GM23338 (cell line): Measurements from ENCODE around the gene PSD. TPM values are rescaled to one million over a fixed set of nuclear protein-coding genes. Genes with fewer than 3 reads are reported as not detected.

Source experiments
- ATAC-seq: fragments of 200-7000 bp; cut with Tn5 transposase; 3 replicates; pipeline ENCODE4 v1.9.1; 2020
- DNase-seq: peaks from one replicate; pipeline ENCODE4 v3.0.0-alpha.2; 2015; ENCODE audit warnings: low spot score
- H2AFZ ChIP-seq: fragments of 200-600 bp; sonication (generic); 2 replicates; pipeline ENCODE4 v1.8.0; 2016; ENCODE audit warnings: antibody characterized with exemption, mild to moderate bottlenecking, moderate library complexity
- H3F3A ChIP-seq: fragments of 200-600 bp; sonication (generic); replicated peaks from 2 replicates; pipeline ENCODE4 v1.8.0; 2017; ENCODE audit warnings: antibody characterized with exemption, mixed run types, low read depth
- H3K27ac ChIP-seq: fragments of 200-600 bp; sonication (generic); 2 replicates; pipeline ENCODE4 v1.6.1; 2016; ENCODE audit warnings: low read depth
- H3K27me3 ChIP-seq: fragments of 200-600 bp; sonication (generic); 2 replicates; pipeline ENCODE4 v1.8.0; 2016; ENCODE audit warnings: mild to moderate bottlenecking, mixed run types, moderate library complexity; ENCODE audit not compliant: insufficient read depth
- H3K36me3 ChIP-seq: fragments of 200-600 bp; sonication (generic); 2 replicates; pipeline ENCODE4 v1.8.0; 2016; ENCODE audit warnings: mild to moderate bottlenecking; ENCODE audit not compliant: insufficient read depth
- H3K4me1 ChIP-seq: fragments of 200-600 bp; sonication (generic); 2 replicates; pipeline ENCODE4 v1.8.0; 2016; ENCODE audit warnings: mild to moderate bottlenecking, moderate library complexity; ENCODE audit not compliant: insufficient read depth
- H3K4me2 ChIP-seq: fragments of 200-600 bp; sonication (generic); 2 replicates; pipeline ENCODE4 v1.7.1; 2017; ENCODE audit warnings: mixed run types
- H3K4me3 ChIP-seq: fragments of 200-600 bp; sonication (generic); 2 replicates; pipeline ENCODE4 v1.6.1; 2016; ENCODE audit warnings: mixed run types
- H3K79me2 ChIP-seq: fragments of 200-600 bp; sonication (generic); replicated peaks from 2 replicates; pipeline ENCODE4 v1.8.0; 2017; ENCODE audit warnings: mild to moderate bottlenecking; ENCODE audit not compliant: insufficient read depth
- H3K9me2 ChIP-seq: fragments of 200-600 bp; sonication (generic); 2 replicates; pipeline ENCODE4 v1.8.0; 2017; ENCODE audit not compliant: insufficient read depth
- H4K20me1 ChIP-seq: fragments of 200-600 bp; sonication (generic); replicated peaks from 2 replicates; pipeline ENCODE4 v1.8.0; 2017; ENCODE audit warnings: mild to moderate bottlenecking; ENCODE audit not compliant: insufficient read depth
- H3K27ac Mint-ChIP-seq: 2 replicates; pipeline ENCODE4 v1.8.0; 2020; ENCODE audit warnings: inconsistent platforms, mild to moderate bottlenecking, moderate library complexity, mixed read lengths
- H3K27me3 Mint-ChIP-seq: 3 replicates; pipeline ENCODE4 v1.8.0; 2022; ENCODE audit warnings: low read depth, mild to moderate bottlenecking, moderate library complexity, mixed read lengths, inconsistent platforms; ENCODE audit not compliant: insufficient read depth, poor library complexity
- H3K36me3 Mint-ChIP-seq: 3 replicates; pipeline ENCODE4 v1.8.0; 2021; ENCODE audit warnings: low read depth, mild to moderate bottlenecking, inconsistent platforms, moderate library complexity, mixed read lengths
- H3K4me1 Mint-ChIP-seq: 3 replicates; pipeline ENCODE4 v1.8.0; 2020; ENCODE audit warnings: mild to moderate bottlenecking, inconsistent platforms, mixed read lengths
- H3K4me3 Mint-ChIP-seq: 3 replicates; pipeline ENCODE4 v1.8.0; 2021; ENCODE audit warnings: moderate library complexity, mild to moderate bottlenecking, inconsistent platforms, mixed read lengths
- H3K9me3 Mint-ChIP-seq: 3 replicates; pipeline ENCODE4 v1.8.0; 2020; ENCODE audit warnings: moderate library complexity, mild to moderate bottlenecking, inconsistent platforms, mixed read lengths
- CREB1 ChIP-seq: fragments of 250-450 bp; sonication (Bioruptor Pico); IDR thresholded peaks from 2 replicates; pipeline ENCODE4 v1.5.0; 2020; ENCODE audit warnings: low read depth, mild to moderate bottlenecking, moderate library complexity
- CTCF ChIP-seq, 2 experiments: fragments of 200-600 bp in 1 of 2; sonication (generic) in 1 of 2; conservative IDR thresholded peaks; 2 replicates each; pipeline versions ENCODE4 v1.5.1 to v1.6.1; 2016 to 2017; ENCODE audit warnings: antibody characterized with exemption in 2 of 2, low read depth in 2 of 2, mild to moderate bottlenecking in 2 of 2, moderate library complexity in 1 of 2
- EZH2 ChIP-seq: fragments of 200-600 bp; sonication (generic); IDR thresholded peaks from one replicate; pipeline ENCODE4 v1.8.0; 2017; ENCODE audit warnings: antibody characterized with exemption, mild to moderate bottlenecking, low read depth; ENCODE audit not compliant: unreplicated experiment
- EZH2phosphoT487 ChIP-seq: fragments of 200-600 bp; sonication (generic); IDR thresholded peaks from one replicate; pipeline ENCODE4 v1.8.1; 2018; ENCODE audit warnings: antibody characterized with exemption; ENCODE audit not compliant: unreplicated experiment
- JUNB ChIP-seq: IDR thresholded peaks from one replicate; pipeline ENCODE4 v1.6.1; 2016; ENCODE audit warnings: antibody characterized with exemption; ENCODE audit not compliant: unreplicated experiment
- NANOG ChIP-seq: IDR thresholded peaks from 2 replicates; pipeline ENCODE4 v1.6.1; 2016; ENCODE audit warnings: antibody characterized with exemption, borderline replicate concordance
- POLR2AphosphoS5 ChIP-seq: IDR thresholded peaks from 2 replicates; pipeline ENCODE4 v1.6.1; 2016; ENCODE audit warnings: antibody characterized with exemption, low read depth
- STAT1 ChIP-seq: IDR thresholded peaks from one replicate; pipeline ENCODE4 v1.6.1; 2016; ENCODE audit warnings: antibody characterized with exemption; ENCODE audit not compliant: unreplicated experiment
- ZNF331 ChIP-seq: fragments of 250-450 bp; sonication (Bioruptor Pico); IDR thresholded peaks from 2 replicates; pipeline ENCODE4 v1.5.0; 2020; ENCODE audit warnings: low read depth, mild to moderate bottlenecking, moderate library complexity
- polyA plus RNA-seq: library from polyadenylated mRNA; unstranded; fragments of >200 nt; fragmentation: Nextera tagmentation; extraction: Ambion mirVana; gene quantifications from 2 replicates; pipeline ENCODE4 v1.2.1, GENCODE V29; 2016
- total RNA-seq: library from RNA; depleted of rRNA; stranded (reverse); fragments of >200 nt; shearing (Covaris generic); gene quantifications from 2 replicates; pipeline ENCODE4 v1.2.3, GENCODE V29; 2014
- TF ChIP-seq, protein P1 (sequence below): IDR thresholded peaks from one replicate; pipeline ENCODE4 v1.6.1; 2018; ENCODE audit warnings: antibody characterized with exemption; ENCODE audit not compliant: unreplicated experiment

PSD gene
- total and polyA plus RNA-seq, 2 experiments from 2014 or later = 1.9 to 6.8 TPM

DNA sequence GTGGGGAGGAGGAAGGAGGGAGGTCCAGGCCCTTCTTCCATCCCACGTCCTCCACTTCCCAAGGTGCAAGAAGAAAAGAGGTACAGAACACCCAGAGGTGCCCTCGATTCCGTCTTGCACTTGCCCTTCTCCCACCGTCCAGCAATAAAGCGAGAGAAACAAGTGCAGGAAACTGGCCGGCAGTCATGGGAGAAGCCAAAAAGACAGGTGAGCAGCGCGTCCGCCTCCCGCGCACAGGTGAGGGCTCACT, 31.5 kb upstream of the PSD start (continued):
- TF ChIP-seq CTCF (conservative IDR thresholded peaks at IDR 0.05; ENCODE audit: low read depth in 2 of 2) = no peak

- no peaks in the 10 kb centered on the region for H3K27me3 ChIP-seq
- peak overlapping the region; percentile 99 for H3K4me2 ChIP-seq
- H3K4me3 Mint-ChIP-seq = peak overlapping the region; percentile 93
- peak overlapping the region; percentile 94 for H3K27ac Mint-ChIP-seq
- DNase-seq = peak; percentile 92
- peaks cover 4% of the 10 kb centered on the region; the same call in 1 of the 2 replicates for H3K36me3 ChIP-seq
- H3K4me1 ChIP-seq = peaks cover 36% of the 10 kb centered on the region
- ATAC-seq = peak; percentile 77
- peaks cover 33% of the 10 kb centered on the region for H3K79me2 ChIP-seq
- H2AFZ ChIP-seq = peak overlapping the region; percentile 85
- peak overlapping the region; percentile 97 for H3K4me3 ChIP-seq
- peaks cover 34% of the 10 kb centered on the region for H3K4me1 Mint-ChIP-seq
- peaks cover 32% of the 10 kb centered on the region for H3F3A ChIP-seq
- peak overlapping the region; percentile 90; the same call in 1 of the 2 replicates for H3K27ac ChIP-seq
- no peaks in the 10 kb centered on the region; the same call in 2 of the 3 replicates for H3K9me3 Mint-ChIP-seq
- TF ChIP-seq STAT1 (no peak), JUNB (no peak), POLR2AphosphoS5 (peak; percentile 58; the same call in 1 of the 2 replicates)
- TF ChIP-seq, protein P1, sequence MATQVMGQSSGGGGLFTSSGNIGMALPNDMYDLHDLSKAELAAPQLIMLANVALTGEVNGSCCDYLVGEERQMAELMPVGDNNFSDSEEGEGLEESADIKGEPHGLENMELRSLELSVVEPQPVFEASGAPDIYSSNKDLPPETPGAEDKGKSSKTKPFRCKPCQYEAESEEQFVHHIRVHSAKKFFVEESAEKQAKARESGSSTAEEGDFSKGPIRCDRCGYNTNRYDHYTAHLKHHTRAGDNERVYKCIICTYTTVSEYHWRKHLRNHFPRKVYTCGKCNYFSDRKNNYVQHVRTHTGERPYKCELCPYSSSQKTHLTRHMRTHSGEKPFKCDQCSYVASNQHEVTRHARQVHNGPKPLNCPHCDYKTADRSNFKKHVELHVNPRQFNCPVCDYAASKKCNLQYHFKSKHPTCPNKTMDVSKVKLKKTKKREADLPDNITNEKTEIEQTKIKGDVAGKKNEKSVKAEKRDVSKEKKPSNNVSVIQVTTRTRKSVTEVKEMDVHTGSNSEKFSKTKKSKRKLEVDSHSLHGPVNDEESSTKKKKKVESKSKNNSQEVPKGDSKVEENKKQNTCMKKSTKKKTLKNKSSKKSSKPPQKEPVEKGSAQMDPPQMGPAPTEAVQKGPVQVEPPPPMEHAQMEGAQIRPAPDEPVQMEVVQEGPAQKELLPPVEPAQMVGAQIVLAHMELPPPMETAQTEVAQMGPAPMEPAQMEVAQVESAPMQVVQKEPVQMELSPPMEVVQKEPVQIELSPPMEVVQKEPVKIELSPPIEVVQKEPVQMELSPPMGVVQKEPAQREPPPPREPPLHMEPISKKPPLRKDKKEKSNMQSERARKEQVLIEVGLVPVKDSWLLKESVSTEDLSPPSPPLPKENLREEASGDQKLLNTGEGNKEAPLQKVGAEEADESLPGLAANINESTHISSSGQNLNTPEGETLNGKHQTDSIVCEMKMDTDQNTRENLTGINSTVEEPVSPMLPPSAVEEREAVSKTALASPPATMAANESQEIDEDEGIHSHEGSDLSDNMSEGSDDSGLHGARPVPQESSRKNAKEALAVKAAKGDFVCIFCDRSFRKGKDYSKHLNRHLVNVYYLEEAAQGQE = no peak
- H3K9me2 ChIP-seq = no peaks in the 10 kb centered on the region
- H4K20me1 ChIP-seq = peaks cover 11% of the 10 kb centered on the region
- peaks cover 19% of the 10 kb centered on the region for H3K27me3 Mint-ChIP-seq
- H3K36me3 Mint-ChIP-seq = peaks cover 21% of the 10 kb centered on the region
Measured at GRCh38 chr10:102449321-102450123, 30.9 kb upstream of the PSD start.

- DNase-seq = no peak
- no peak overlapping the region for H3K4me3 ChIP-seq
- no peak overlapping the region for H3K27ac ChIP-seq
- no peaks in the 10 kb centered on the region for H3K36me3 ChIP-seq
- Mint-ChIP-seq H3K4me3 (no peak overlapping the region), H3K27me3 (peaks cover 4% of the 10 kb centered on the region), H3K36me3 (no peaks in the 10 kb centered on the region), H3K27ac (no peak overlapping the region), H3K9me3 (no peaks in the 10 kb centered on the region), H3K4me1 (peaks cover 8% of the 10 kb centered on the region)
- H3F3A ChIP-seq = peaks cover 6% of the 10 kb centered on the region; the same call in 1 of the 2 replicates
- H3K9me2 ChIP-seq = no peaks in the 10 kb centered on the region
- H3K79me2 ChIP-seq = no peaks in the 10 kb centered on the region
- ATAC-seq = no peak
- no peaks in the 10 kb centered on the region for H4K20me1 ChIP-seq
- no peaks in the 10 kb centered on the region for H3K27me3 ChIP-seq
- no peak overlapping the region for H3K4me2 ChIP-seq
- H2AFZ ChIP-seq = no peak overlapping the region
- H3K4me1 ChIP-seq = peaks cover 11% of the 10 kb centered on the region; the same call in 1 of the 2 replicates
- TF ChIP-seq STAT1 = no peak
- no peak for TF ChIP-seq NANOG
- TF ChIP-seq EZH2 = no peak
- TF ChIP-seq JUNB = no peak
- no peak for TF ChIP-seq ZNF331 (CRISPR knock-in tag)
- no peak for TF ChIP-seq EZH2phosphoT487
- no peak for TF ChIP-seq CREB1 (CRISPR knock-in tag)
Measured at GRCh38 chr10:102444851-102445250, 26.3 kb upstream of the PSD start.
